Duodenal mucosa (tissue), 2 donors: ENCODE data around the gene UBE2H.

Experiments used
- H3K27ac ChIP-seq: one replicate; pipeline ENCODE4 v1.7.0; 2013; ENCODE audit warnings: low read depth, low read length
- H3K27me3 ChIP-seq, 2 donors: one replicate each; pipeline ENCODE4 v1.7.0; 2013; ENCODE audit warnings: low read length in 2 of 2, control low read depth in 1 of 2; ENCODE audit not compliant: insufficient read depth in 2 of 2, control insufficient read depth in 1 of 2
- H3K36me3 ChIP-seq, 2 donors: one replicate each; pipeline ENCODE4 v1.7.0; 2013; ENCODE audit warnings: low read length in 2 of 2, control low read depth in 1 of 2; ENCODE audit not compliant: insufficient read depth in 2 of 2, control insufficient read depth in 1 of 2
- H3K4me1 ChIP-seq, 2 donors: one replicate each; pipeline ENCODE4 v1.7.0; 2013; ENCODE audit warnings: low read length in 2 of 2, control low read depth in 1 of 2; ENCODE audit not compliant: insufficient read depth in 2 of 2, control insufficient read depth in 1 of 2
- H3K4me3 ChIP-seq, 2 donors: one replicate each; pipeline ENCODE4 v1.7.0; 2013; ENCODE audit warnings: low read length in 2 of 2, low read depth in 1 of 2
- H3K9ac ChIP-seq, 2 donors: one replicate each; pipeline ENCODE4 v1.7.0; 2013; ENCODE audit warnings: low read length in 2 of 2, low read depth in 1 of 2
- H3K9me3 ChIP-seq, 2 donors: one replicate each; pipeline ENCODE4 v1.7.0; 2013; ENCODE audit warnings: low read length in 2 of 2, control low read depth in 1 of 2; ENCODE audit not compliant: control insufficient read depth in 1 of 2

Gene UBE2H

GRCh38 chr7:129793506-129794310 lies 159.1 kb downstream of the UBE2H start:
- H3K4me1 ChIP-seq = no peaks in the 10 kb centered on the region
- no peaks in the 10 kb centered on the region for H3K36me3 ChIP-seq
- no peak overlapping the region for H3K27ac ChIP-seq
- peaks cover 0 to 5% of the 10 kb centered on the region in 2 donors for H3K27me3 ChIP-seq
- H3K4me3 ChIP-seq = no peak overlapping the region
- H3K9me3 ChIP-seq = no peaks in the 10 kb centered on the region
- H3K9ac ChIP-seq = no peak overlapping the region

GRCh38 chr7:129792721-129793120 lies 160.0 kb downstream of the UBE2H start:
- H3K4me1 ChIP-seq = no peaks in the 10 kb centered on the region
- no peaks in the 10 kb centered on the region for H3K9me3 ChIP-seq
- no peak overlapping the region for H3K27ac ChIP-seq
- H3K27me3 ChIP-seq = peaks cover 0 to 5% of the 10 kb centered on the region in 2 donors
- H3K4me3 ChIP-seq = no peak overlapping the region
- H3K36me3 ChIP-seq = no peaks in the 10 kb centered on the region
- H3K9ac ChIP-seq = no peak overlapping the region

GRCh38 chr7:129790136-129790535 lies 162.6 kb downstream of the UBE2H start:
- no peak overlapping the region for H3K4me3 ChIP-seq
- H3K9me3 ChIP-seq = no peaks in the 10 kb centered on the region
- peaks cover 19 to 27% of the 10 kb centered on the region in 2 donors for H3K27me3 ChIP-seq
- H3K9ac ChIP-seq = no peak overlapping the region
- H3K4me1 ChIP-seq = peaks cover 8% of the 10 kb centered on the region in 2 donors
- H3K27ac ChIP-seq = no peak overlapping the region
- no peaks in the 10 kb centered on the region for H3K36me3 ChIP-seq

- Histone ChIP-seq H3K27me3 (peaks cover 24 to 32% of the 10 kb centered on the region in 2 donors), H3K4me3 (no peak overlapping the region), H3K9me3 (no peaks in the 10 kb centered on the region), H3K4me1 (peaks cover 13% of the 10 kb centered on the region in 2 donors), H3K9ac (no peak overlapping the region), H3K27ac (no peak overlapping the region), H3K36me3 (no peaks in the 10 kb centered on the region)
Observed at GRCh38 chr7:129789652-129790051, 163.1 kb downstream of the UBE2H start.

- Histone ChIP-seq H3K36me3 (no peaks in the 10 kb centered on the region), H3K4me1 (peaks cover 15 to 18% of the 10 kb centered on the region in 2 donors), H3K4me3 (no peak overlapping the region), H3K27ac (no peak overlapping the region), H3K27me3 (peaks cover 30 to 36% of the 10 kb centered on the region in 2 donors), H3K9ac (no peak overlapping the region), H3K9me3 (no peaks in the 10 kb centered on the region)
Observed at GRCh38 chr7:129789000-129789399, 163.8 kb downstream of the UBE2H start.

- peaks cover 27 to 34% of the 10 kb centered on the region in 2 donors for H3K4me1 ChIP-seq
- H3K27me3 ChIP-seq = peaks cover 49 to 54% of the 10 kb centered on the region in 2 donors
- no peak overlapping the region for H3K4me3 ChIP-seq
- no peaks in the 10 kb centered on the region for H3K9me3 ChIP-seq
- no peaks in the 10 kb centered on the region for H3K36me3 ChIP-seq
- H3K27ac ChIP-seq = no peak overlapping the region
- H3K9ac ChIP-seq = no peak overlapping the region
Observed at GRCh38 chr7:129786825-129787563, 165.8 kb downstream of the UBE2H start.

- H3K9ac ChIP-seq = no peak overlapping the region
- peak overlapping the region in 1 of 2 donors; percentile 43 for H3K4me3 ChIP-seq
- peaks cover 56 to 65% of the 10 kb centered on the region in 2 donors for H3K27me3 ChIP-seq
- H3K27ac ChIP-seq = no peak overlapping the region
- H3K36me3 ChIP-seq = no peaks in the 10 kb centered on the region
- H3K9me3 ChIP-seq = no peaks in the 10 kb centered on the region
- peaks cover 34 to 43% of the 10 kb centered on the region in 2 donors for H3K4me1 ChIP-seq
Observed at GRCh38 chr7:129785685-129786514, 166.9 kb downstream of the UBE2H start.

GRCh38 chr7:129784783-129785684 lies 167.7 kb downstream of the UBE2H start:
- Histone ChIP-seq H3K9me3 (no peaks in the 10 kb centered on the region), H3K27ac (no peak overlapping the region), H3K4me1 (peaks cover 34 to 50% of the 10 kb centered on the region in 2 donors), H3K4me3 (peak overlapping the region; percentile 18 to 43), H3K27me3 (peaks cover 60 to 66% of the 10 kb centered on the region in 2 donors), H3K9ac (no peak overlapping the region), H3K36me3 (no peaks in the 10 kb centered on the region)

GRCh38 chr7:129784437-129784782 lies 168.3 kb downstream of the UBE2H start:
- H3K27ac ChIP-seq = no peak overlapping the region
- peaks cover 60 to 66% of the 10 kb centered on the region in 2 donors for H3K27me3 ChIP-seq
- peak overlapping the region in 1 of 2 donors; percentile 36 for H3K4me3 ChIP-seq
- H3K9me3 ChIP-seq = no peaks in the 10 kb centered on the region
- no peak overlapping the region for H3K9ac ChIP-seq
- H3K4me1 ChIP-seq = peaks cover 34 to 50% of the 10 kb centered on the region in 2 donors
- H3K36me3 ChIP-seq = no peaks in the 10 kb centered on the region
